H1 (cell line): ENCODE measurements around the gene COQ2. TPM values are rescaled to one million over a fixed set of nuclear protein-coding genes. Genes with fewer than 3 reads are reported as not detected.

ENCODE experiments used
- CTCF ChIA-PET: fragments of 300-600 bp; sonication (Branson Sonifier 250); formaldehyde crosslinking; loops from one replicate; lab custom pipeline; 2021; ENCODE audit not compliant: partially characterized antibody; lab: Charles Lee
- POLR2A ChIA-PET: fragments of 300-600 bp; sonication (Branson Sonifier 250); formaldehyde crosslinking; loops from one replicate; lab custom pipeline; 2021; ENCODE audit warnings: inconsistent platforms; ENCODE audit not compliant: partially characterized antibody; lab: Charles Lee
- DNase-seq, 2 experiments: peaks; one replicate each; pipeline versions ENCODE4 v3.0.0 to v3.0.0-alpha.2; 2010 to 2022; ENCODE audit warnings: low spot score in 2 of 2, low read depth in 1 of 2, mixed read lengths in 1 of 2
- FAIRE-seq: peaks from 2 replicates; lab custom pipeline; 2011; peaks lifted over from hg19 to GRCh38; lab: Jason Lieb, UNC
- H2AFZ ChIP-seq: 2 replicates; pipeline ENCODE4 v1.8.1; 2012; ENCODE audit warnings: low read length, inconsistent platforms
- H2AK5ac ChIP-seq: 2 replicates; pipeline ENCODE4 v1.6.1; 2013; ENCODE audit warnings: low read depth, low read length
- H2BK120ac ChIP-seq: replicated peaks from 2 replicates; pipeline ENCODE3; 2013; ENCODE audit warnings: low read depth, low read length, inconsistent platforms
- H2BK12ac ChIP-seq: 2 replicates; pipeline ENCODE4 v1.6.1; 2013; ENCODE audit warnings: low read depth, low read length
- H2BK15ac ChIP-seq: 2 replicates; pipeline ENCODE4 v1.6.1; 2013; ENCODE audit warnings: low read length
- H2BK20ac ChIP-seq: 2 replicates; pipeline ENCODE4 v1.6.1; 2013; ENCODE audit warnings: low read length
- H2BK5ac ChIP-seq: 2 replicates; pipeline ENCODE4 v1.6.1; 2013; ENCODE audit warnings: low read depth, low read length
- H3K14ac ChIP-seq: 2 replicates; pipeline ENCODE4 v1.6.1; 2013; ENCODE audit warnings: inconsistent platforms; ENCODE audit not compliant: insufficient read length
- H3K18ac ChIP-seq: 2 replicates; pipeline ENCODE4 v1.6.1; 2013; ENCODE audit warnings: low read length; ENCODE audit errors: extremely low read depth
- H3K23ac ChIP-seq: 2 replicates; pipeline ENCODE4 v1.6.1; 2013; ENCODE audit warnings: inconsistent platforms; ENCODE audit not compliant: insufficient read length
- H3K23me2 ChIP-seq: 2 replicates; pipeline ENCODE4 v1.6.1; 2013; ENCODE audit warnings: low read depth, low read length
- H3K27ac ChIP-seq: 2 replicates; pipeline ENCODE4 v1.6.1; 2011; ENCODE audit warnings: low read depth, low read length, inconsistent platforms
- H3K27me3 ChIP-seq, 4 experiments: replicated peaks in 1 of 4; 1 replicate in 1 of 4; 2 replicates in 3 of 4; pipeline versions ENCODE4 v1.6.1 to v1.8.1; 2011 to 2013; ENCODE audit warnings: low read length in 3 of 4, mild to moderate bottlenecking in 3 of 4, inconsistent platforms in 2 of 4, mixed read lengths in 2 of 4, moderate library complexity in 1 of 4; ENCODE audit not compliant: control insufficient read depth in 3 of 4, insufficient read depth in 3 of 4; ENCODE audit errors: extremely low read depth in 1 of 4
- H3K36me3 ChIP-seq, 4 experiments: 2 replicates each; pipeline versions ENCODE4 v1.6.1 to v1.8.1; 2011 to 2013; ENCODE audit warnings: mild to moderate bottlenecking in 4 of 4, low read length in 3 of 4, moderate library complexity in 2 of 4, control low read depth in 1 of 4, inconsistent platforms in 1 of 4; ENCODE audit not compliant: insufficient read depth in 4 of 4, control insufficient read depth in 2 of 4
- H3K4ac ChIP-seq: replicated peaks from 2 replicates; pipeline ENCODE3; 2013; ENCODE audit warnings: low read length, low read depth, mixed read lengths, inconsistent platforms; ENCODE audit not compliant: insufficient read length
- H3K4me1 ChIP-seq, 4 experiments: replicated peaks in 1 of 4; 1 replicate in 1 of 4; 2 replicates in 3 of 4; pipeline versions ENCODE4 v1.6.1 to v1.8.1; 2011 to 2013; ENCODE audit warnings: low read length in 3 of 4, inconsistent platforms in 2 of 4, mixed read lengths in 1 of 4; ENCODE audit not compliant: insufficient read depth in 4 of 4, control insufficient read depth in 3 of 4
- H3K4me2 ChIP-seq, 2 experiments: 2 replicates each; pipeline versions ENCODE4 v1.6.1 to v1.8.1; 2011 to 2013; ENCODE audit warnings: low read depth in 2 of 2, low read length in 2 of 2, control low read depth in 1 of 2, inconsistent platforms in 1 of 2, mild to moderate bottlenecking in 1 of 2; ENCODE audit not compliant: insufficient read depth in 1 of 2
- H3K4me3 ChIP-seq, 4 experiments: fragments of 200-600, 300-600 bp in 1 of 4; sonication (generic), shearing (Covaris generic), sonication (Bioruptor Twin) in 1 of 4; 2 replicates each; pipeline versions ENCODE4 v1.5.1 to v1.8.1; 2011 to 2016; ENCODE audit warnings: low read length in 4 of 4, low read depth in 3 of 4, control low read depth in 2 of 4, inconsistent platforms in 2 of 4, mild to moderate bottlenecking in 2 of 4, mixed read lengths in 1 of 4, moderate library complexity in 1 of 4; ENCODE audit not compliant: insufficient read depth in 2 of 4; ENCODE audit errors: extremely low read depth in 1 of 4
- H3K56ac ChIP-seq: replicated peaks from 2 replicates; pipeline ENCODE3; 2013; ENCODE audit warnings: low read depth, mild to moderate bottlenecking, mixed read lengths, low read length, inconsistent platforms; ENCODE audit not compliant: insufficient read length
- H3K79me1 ChIP-seq: 2 replicates; pipeline ENCODE4 v1.6.1; 2013; ENCODE audit warnings: low read depth, low read length, control low read depth
- H3K79me2 ChIP-seq, 2 experiments: 2 replicates each; pipeline versions ENCODE4 v1.6.1 to v1.8.1; 2012 to 2013; ENCODE audit warnings: low read length in 2 of 2, mild to moderate bottlenecking in 2 of 2, inconsistent platforms in 1 of 2; ENCODE audit not compliant: insufficient read depth in 2 of 2, control insufficient read depth in 1 of 2
- H3K9ac ChIP-seq, 4 experiments: replicated peaks in 1 of 4; 1 replicate in 1 of 4; 2 replicates in 3 of 4; pipeline versions ENCODE4 v1.6.1 to v1.8.1; 2011 to 2013; ENCODE audit warnings: low read depth in 3 of 4, low read length in 3 of 4, control low read depth in 2 of 4, mild to moderate bottlenecking in 2 of 4, moderate library complexity in 2 of 4, inconsistent platforms in 1 of 4; ENCODE audit errors: extremely low read depth in 1 of 4
- H3K9me3 ChIP-seq, 2 experiments: 2 replicates each; pipeline versions ENCODE4 v1.6.1 to v1.8.1; 2012 to 2013; ENCODE audit warnings: mild to moderate bottlenecking in 2 of 2, moderate library complexity in 2 of 2, control low read depth in 1 of 2, inconsistent platforms in 1 of 2, low read depth in 1 of 2, low read length in 1 of 2, mixed read lengths in 1 of 2; ENCODE audit not compliant: insufficient read depth in 2 of 2
- H4K20me1 ChIP-seq, 2 experiments: replicated peaks in 1 of 2; 2 replicates each; pipeline versions ENCODE3 to v1.8.1; 2011 to 2013; ENCODE audit warnings: inconsistent platforms in 2 of 2, low read length in 2 of 2, mild to moderate bottlenecking in 1 of 2; ENCODE audit not compliant: insufficient read depth in 2 of 2, control insufficient read depth in 1 of 2
- H4K5ac ChIP-seq: 2 replicates; pipeline ENCODE4 v1.6.1; 2013; ENCODE audit warnings: low read length, low read depth, mixed read lengths, inconsistent platforms; ENCODE audit not compliant: insufficient read length
- H4K8ac ChIP-seq: 2 replicates; pipeline ENCODE4 v1.8.0; 2013; ENCODE audit warnings: mild to moderate bottlenecking, moderate library complexity, low read length, inconsistent platforms; ENCODE audit not compliant: insufficient read depth; ENCODE audit errors: extremely low read depth
- H4K91ac ChIP-seq: replicated peaks from 2 replicates; pipeline ENCODE3; 2013; ENCODE audit warnings: low read length, mixed read lengths, inconsistent platforms; ENCODE audit not compliant: insufficient read length
- BCL11A ChIP-seq, 2 experiments: IDR thresholded peaks; one replicate each; pipeline ENCODE4 v1.6.1; 2011; ENCODE audit warnings: low read depth in 2 of 2, low read length in 2 of 2, mild to moderate bottlenecking in 2 of 2
- CREB1 ChIP-seq: IDR thresholded peaks from 2 replicates; pipeline ENCODE4 v1.6.1; 2012; ENCODE audit warnings: inconsistent platforms
- MAX ChIP-seq: IDR thresholded peaks from 2 replicates; pipeline ENCODE4 v1.6.1; 2012; ENCODE audit warnings: inconsistent platforms
- PHF8 ChIP-seq: fragments of 200-600 bp; sonication (generic); conservative IDR thresholded peaks from 2 replicates; pipeline ENCODE4 v1.7.1; 2012; ENCODE audit warnings: low read depth, mild to moderate bottlenecking, inconsistent platforms, low read length, moderate library complexity
- WGBS, 2 experiments: shearing (Covaris generic) in 1 of 2; methylation state at CpG; one replicate each; pipeline versions ENCODE4 v1.1.6 to v1.1.7; 2013 to 2015; ENCODE audit warnings: low lambda C conversion rate in 2 of 2, mixed read lengths in 2 of 2, inconsistent platforms in 1 of 2, low coverage in 1 of 2, missing lambda C conversion rate in 1 of 2; ENCODE audit not compliant: insufficient replicate concordance in 2 of 2, insufficient coverage in 1 of 2, insufficient read length in 1 of 2; ENCODE audit errors: extremely low coverage in 1 of 2, missing lambda C conversion rate in 1 of 2; 5-methylcytosine and 5-hydroxymethylcytosine counted together
- polyA plus RNA-seq, 7 experiments: library from polyadenylated mRNA; depleted of rRNA in 3 of 7; stranded (reverse) in 5 of 7; unstranded in 2 of 7; fragments of >200 nt in 5 of 7; fragments of 200-250 nt in 2 of 7; gene quantifications; 1 replicate in 5 of 7; 2 replicates in 1 of 7; 4 replicates in 1 of 7; pipeline versions ENCODE4 v1.2.1 to v1.2.3, GENCODE V29; 2011 to 2013; ENCODE audit warnings: missing spikeins in 2 of 7, mixed read lengths in 2 of 7
- total RNA-seq: library from RNA; stranded (reverse); fragmentation: NEBNext Ultra II Directional; extraction: Animal tissue kit (Norgen Biotek cat#: 25700); gene quantifications from 2 replicates; pipeline ENCODE4 v1.2.1, GENCODE V29; 2021
- TF ChIP-seq, protein P1 (sequence below): IDR thresholded peaks from 2 replicates; pipeline ENCODE4 v1.6.1; 2012; ENCODE audit warnings: inconsistent platforms
- TF ChIP-seq, protein P2 (sequence below): IDR thresholded peaks from 2 replicates; pipeline ENCODE4 v1.6.1; 2012; ENCODE audit warnings: low read length, inconsistent platforms
- TF ChIP-seq, protein P3 (sequence below): IDR thresholded peaks from 2 replicates; pipeline ENCODE4 v1.6.1; 2011; ENCODE audit warnings: low read length, improper control_type of control experiment

COQ2 gene
- total and polyA plus RNA-seq, 2 of the 8 experiments (the other 6 are each of a cell fraction or from before 2014, with no cell fraction given) = 21.5 to 22.9 TPM

- ChIA-PET CTCF (interaction anchor here (1.3 to 2.0 kb wide), 3 partner anchors 21 to 47 kb away, joined by 3 to 5 read pairs (median 5); no protein-coding TSS in a partner anchor), POLR2A (no interaction called here)
- peak; percentile 84 for FAIRE-seq
- no peak overlapping the region for H2BK120ac ChIP-seq
- H4K91ac ChIP-seq = no peak overlapping the region
- H2BK15ac ChIP-seq = no peak overlapping the region
- H2AK5ac ChIP-seq = no peak overlapping the region
- no peak overlapping the region for H2BK20ac ChIP-seq
- peaks cover 4% of the 10 kb centered on the region for H3K23me2 ChIP-seq
- H3K14ac ChIP-seq = no peak overlapping the region
- no peaks in the 10 kb centered on the region for H3K79me2 ChIP-seq
- no peak overlapping the region for H2BK12ac ChIP-seq
- H3K56ac ChIP-seq = no peak overlapping the region
- H4K20me1 ChIP-seq = no peaks in the 10 kb centered on the region
- no peak overlapping the region for H3K4ac ChIP-seq
- peaks cover 2 to 8% (median 8%) of the 10 kb centered on the region in 4 experiments for H3K27me3 ChIP-seq
- no peak overlapping the region for H3K4me2 ChIP-seq
- peak in 1 of 2 experiments; percentile 49 for DNase-seq
- H2AFZ ChIP-seq = no peak overlapping the region
- no peak overlapping the region for H4K8ac ChIP-seq
- no peaks in the 10 kb centered on the region for H3K9me3 ChIP-seq
- H3K4me1 ChIP-seq = no peaks in the 10 kb centered on the region
- H2BK5ac ChIP-seq = no peak overlapping the region
- H3K9ac ChIP-seq = no peak overlapping the region
- H3K4me3 ChIP-seq = no peak overlapping the region
- H3K23ac ChIP-seq = no peak overlapping the region
- WGBS, 2 experiments = 43% methylated on average over 7 of the region's 7 CpGs; no CpG with 5 or more reads in 1 of the 2 experiments
- no peak overlapping the region for H3K27ac ChIP-seq
- no peaks in the 10 kb centered on the region for H3K36me3 ChIP-seq
- no peak overlapping the region for H4K5ac ChIP-seq
- H3K18ac ChIP-seq = no peak overlapping the region
- no peaks in the 10 kb centered on the region for H3K79me1 ChIP-seq
- TF ChIP-seq, protein P1, sequence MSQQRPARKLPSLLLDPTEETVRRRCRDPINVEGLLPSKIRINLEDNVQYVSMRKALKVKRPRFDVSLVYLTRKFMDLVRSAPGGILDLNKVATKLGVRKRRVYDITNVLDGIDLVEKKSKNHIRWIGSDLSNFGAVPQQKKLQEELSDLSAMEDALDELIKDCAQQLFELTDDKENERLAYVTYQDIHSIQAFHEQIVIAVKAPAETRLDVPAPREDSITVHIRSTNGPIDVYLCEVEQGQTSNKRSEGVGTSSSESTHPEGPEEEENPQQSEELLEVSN = peak; percentile 76
- TF ChIP-seq, protein P2, sequence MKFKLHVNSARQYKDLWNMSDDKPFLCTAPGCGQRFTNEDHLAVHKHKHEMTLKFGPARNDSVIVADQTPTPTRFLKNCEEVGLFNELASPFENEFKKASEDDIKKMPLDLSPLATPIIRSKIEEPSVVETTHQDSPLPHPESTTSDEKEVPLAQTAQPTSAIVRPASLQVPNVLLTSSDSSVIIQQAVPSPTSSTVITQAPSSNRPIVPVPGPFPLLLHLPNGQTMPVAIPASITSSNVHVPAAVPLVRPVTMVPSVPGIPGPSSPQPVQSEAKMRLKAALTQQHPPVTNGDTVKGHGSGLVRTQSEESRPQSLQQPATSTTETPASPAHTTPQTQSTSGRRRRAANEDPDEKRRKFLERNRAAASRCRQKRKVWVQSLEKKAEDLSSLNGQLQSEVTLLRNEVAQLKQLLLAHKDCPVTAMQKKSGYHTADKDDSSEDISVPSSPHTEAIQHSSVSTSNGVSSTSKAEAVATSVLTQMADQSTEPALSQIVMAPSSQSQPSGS = peak; percentile 66
- TF ChIP-seq CREB1 (peak; percentile 66; the same call in 1 of the 2 replicates), MAX (peak; percentile 79), PHF8 (no peak), BCL11A (IDR thresholded peaks at IDR 0.05; ENCODE audit: low read depth in 2 of 2, low read length in 2 of 2) (no peak)
- TF ChIP-seq, protein P3, sequence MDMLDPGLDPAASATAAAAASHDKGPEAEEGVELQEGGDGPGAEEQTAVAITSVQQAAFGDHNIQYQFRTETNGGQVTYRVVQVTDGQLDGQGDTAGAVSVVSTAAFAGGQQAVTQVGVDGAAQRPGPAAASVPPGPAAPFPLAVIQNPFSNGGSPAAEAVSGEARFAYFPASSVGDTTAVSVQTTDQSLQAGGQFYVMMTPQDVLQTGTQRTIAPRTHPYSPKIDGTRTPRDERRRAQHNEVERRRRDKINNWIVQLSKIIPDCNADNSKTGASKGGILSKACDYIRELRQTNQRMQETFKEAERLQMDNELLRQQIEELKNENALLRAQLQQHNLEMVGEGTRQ = no peak
These were observed 44.1 kb upstream of the COQ2 start for GRCh38 chr4:83328521-83329187.
